Activated naive CD4-positive, alpha-beta T cell treated with anti-CD3 and anti-CD28 coated beads, Interleukin-2, amount 50 U/mL, for 16 hours (primary cell): ENCODE measurements around the gene XRN1.

Experiments used
- DNase-seq: peaks from one replicate; pipeline ENCODE4 v3.0.0-alpha.2; 2020

XRN1 gene

DNA sequence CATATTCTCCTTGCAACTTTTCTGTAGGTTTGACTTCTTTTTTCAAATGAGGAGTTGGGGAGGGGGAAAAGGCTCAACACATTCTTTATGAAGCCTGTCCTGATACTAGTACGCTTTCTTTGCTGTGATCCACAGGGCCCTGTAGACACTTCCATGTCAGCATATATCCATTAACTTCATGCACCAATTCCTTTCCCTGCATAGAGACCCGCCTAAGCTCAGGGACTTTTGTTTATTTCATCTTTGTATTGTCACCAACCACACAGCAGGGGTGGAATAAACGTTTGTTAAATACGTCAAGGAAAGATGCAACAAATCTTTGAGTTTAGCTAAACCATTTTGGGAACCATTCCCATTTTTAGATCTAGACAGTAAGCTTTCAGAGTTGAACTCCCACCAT, 179.4 kb downstream of the XRN1 start:
- DNase-seq: no peak

DNA sequence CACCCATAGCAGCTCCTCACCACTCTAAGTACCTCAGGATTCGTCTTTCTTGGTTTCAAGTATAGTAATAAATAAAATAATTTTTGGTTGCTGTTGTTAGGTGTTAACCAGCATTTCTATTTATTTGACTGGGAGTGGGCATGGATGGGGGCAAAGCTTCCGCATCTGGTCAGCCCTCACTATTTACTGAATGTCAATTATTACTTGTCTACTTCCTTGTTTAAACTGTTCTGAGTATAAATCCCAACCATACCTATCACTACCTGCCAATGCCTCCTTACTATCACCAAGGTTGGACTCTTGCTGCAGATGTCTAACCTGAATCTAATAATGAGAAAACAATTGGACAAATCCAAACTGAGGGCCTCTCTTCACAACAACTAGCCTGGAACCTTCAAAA, 180.6 kb downstream of the XRN1 start:
- DNase-seq: no peak

- DNase-seq: no peak
Measured at GRCh38 chr3:142263112-142263511, 184.7 kb downstream of the XRN1 start.

DNA sequence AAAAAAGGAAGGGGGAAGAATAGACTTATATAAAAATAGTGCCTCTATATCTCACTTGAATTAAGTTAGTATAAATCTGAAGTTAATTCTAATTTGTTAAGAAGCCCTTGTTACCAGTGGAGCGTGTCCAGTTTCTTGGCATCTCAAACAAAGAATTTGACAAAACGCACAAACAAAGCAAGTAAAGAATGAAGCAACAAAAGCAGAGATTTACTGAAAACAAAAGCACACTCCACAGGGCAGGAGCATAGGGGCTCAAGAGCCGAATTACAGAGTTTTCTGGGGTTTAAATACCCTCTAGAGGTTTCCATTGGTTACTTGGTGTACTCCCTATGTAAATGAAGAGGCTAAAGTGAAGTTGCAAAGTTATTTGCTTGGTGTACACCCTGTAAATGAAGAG, 188.5 kb downstream of the XRN1 start:
- DNase-seq: no peak

GRCh38 chr3:142256712-142257333, 191.0 kb downstream of the XRN1 start:
- DNase-seq: no peak
